Prostate gland (tissue), 2 donors: ENCODE results near the gene ANG. TPM values are rescaled to one million over a fixed set of nuclear protein-coding genes. Genes with fewer than 3 reads are reported as not detected.
"Not testable (repeated sequence)": the region's sequence is repeated elsewhere in the genome, so short reads cannot be mapped to it uniquely, and the experiment has no call there.

Experiments used
- DNase-seq: peaks from one replicate; pipeline ENCODE4 v3.0.0-alpha.2; 2019; ENCODE audit warnings: low spot score
- H3K27ac ChIP-seq, 2 donors: fragments of 200-600 bp; sonication (generic); 2 replicates each; pipeline ENCODE4 v1.5.1; 2017 to 2019
- H3K27me3 ChIP-seq: fragments of 200-600 bp; sonication (generic); replicated peaks from 2 replicates; pipeline ENCODE4 v1.5.1; 2019; ENCODE audit not compliant: insufficient read depth
- H3K36me3 ChIP-seq, 2 donors: fragments of 200-600 bp; sonication (generic); 1 replicate in 1 of 2; 2 replicates in 1 of 2; pipeline versions ENCODE4 v1.5.1 to v1.8.1; 2017 to 2019
- H3K4me1 ChIP-seq: fragments of 200-600 bp; sonication (generic); replicated peaks from 2 replicates; pipeline ENCODE4 v1.5.1; 2019
- H3K4me3 ChIP-seq, 2 donors: fragments of 200-600 bp; sonication (generic); 2 replicates each; pipeline ENCODE4 v1.5.1; 2017 to 2019
- H3K9me3 ChIP-seq: fragments of 200-600 bp; sonication (generic); 2 replicates; pipeline ENCODE4 v1.5.1; 2017
- POLR2A ChIP-seq: fragments of 450-650 bp; IDR thresholded peaks from one replicate; pipeline ENCODE4 v1.6.1; 2016; ENCODE audit warnings: antibody characterized with exemption, mild to moderate bottlenecking
- POLR2AphosphoS5 ChIP-seq: sonication (generic); formaldehyde crosslinking; IDR thresholded peaks from one replicate; pipeline ENCODE4 v1.6.1; 2017; ENCODE audit warnings: antibody characterized with exemption
- WGBS: methylation state at CpG from one replicate; pipeline ENCODE4 v1.1.5; 2018; 5-methylcytosine and 5-hydroxymethylcytosine counted together
- intact Hi-C: fragments of 100-400 bp; cut with DNase I; formaldehyde crosslinking; loops from one replicate; pipeline ENCODE4 v1.14.2; 2022
- total RNA-seq, 2 donors: library from RNA; depleted of rRNA; stranded (reverse); fragments of >200 nt; gene quantifications; one replicate each; pipeline ENCODE4 v1.1.0, GENCODE V29; 2016
- TF ChIP-seq, protein P1 (sequence below), 4 experiments: fragments of 200-600 bp in 2 of 4; fragments of 450-650 bp in 2 of 4; sonication (generic) in 2 of 4; IDR thresholded peaks; 1 replicate in 3 of 4; 2 replicates in 1 of 4; pipeline ENCODE4 v1.5.1; 2016 to 2019; ENCODE audit warnings: antibody characterized with exemption in 4 of 4, mild to moderate bottlenecking in 2 of 4, moderate library complexity in 2 of 4

Gene ANG
- total RNA-seq, 2 donors from 2014 or later = 58.6 to 78.2 TPM

- H3K9me3 ChIP-seq = no peaks in the 10 kb centered on the region
- no peaks in the 10 kb centered on the region for H3K27me3 ChIP-seq
- WGBS = 79% methylated on average over 2 of the region's 2 CpGs
- DNase-seq = no peak
- no peak for TF ChIP-seq POLR2AphosphoS5
- H3K36me3 ChIP-seq = no peaks in the 10 kb centered on the region
- no peak overlapping the region for H3K4me3 ChIP-seq
- no peak overlapping the region for H3K27ac ChIP-seq
- no peaks in the 10 kb centered on the region for H3K4me1 ChIP-seq
- intact Hi-C loops = no loop called here
These were observed 27.4 kb upstream of the ANG start for GRCh38 chr14:20661197-20661596.

DNA sequence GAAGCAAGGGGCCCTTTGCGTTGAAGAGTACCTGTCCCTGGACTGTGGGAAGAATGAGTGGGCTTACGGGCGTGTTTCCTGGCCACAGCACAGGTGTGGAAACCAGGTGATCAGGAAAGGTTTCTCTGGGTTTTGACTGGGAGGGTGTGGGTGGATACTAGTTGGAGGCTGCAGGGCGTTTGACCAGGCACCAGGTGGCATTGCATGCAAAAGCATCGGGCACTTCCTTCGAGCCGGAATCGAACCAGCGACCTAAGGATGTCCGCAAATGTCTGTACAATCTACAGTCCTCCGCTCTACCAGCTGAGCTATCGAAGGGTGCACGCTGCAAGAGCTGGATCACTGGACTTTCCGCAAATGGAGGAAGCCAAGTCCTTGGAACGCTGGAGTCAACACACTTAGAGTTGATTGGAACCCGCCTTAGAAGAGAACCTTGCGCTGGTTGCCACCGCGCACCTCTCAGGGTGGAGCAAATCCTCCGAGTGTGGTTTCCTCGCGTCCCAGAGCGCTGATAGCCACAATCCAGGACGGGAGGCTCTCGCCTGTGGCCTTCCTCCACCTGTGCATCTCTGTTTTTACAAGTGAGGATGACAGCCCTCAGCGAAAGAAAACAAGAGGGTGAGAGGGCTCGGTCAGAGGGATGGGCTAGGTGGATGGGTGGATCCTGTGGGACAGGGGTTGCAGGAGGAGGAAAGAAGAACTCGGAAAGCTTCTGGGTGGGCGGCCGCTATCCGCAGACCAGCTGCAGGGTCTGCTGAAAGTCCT, 25.4 kb upstream of the ANG start:
- Histone ChIP-seq H3K27me3 (no peaks in the 10 kb centered on the region), H3K27ac (no peak overlapping the region), H3K36me3 (no peaks in the 10 kb centered on the region), H3K9me3 (no peaks in the 10 kb centered on the region), H3K4me1 (no peaks in the 10 kb centered on the region), H3K4me3 (peak overlapping the region; percentile 1 to 18)
- intact Hi-C loops = no loop called here
- TF ChIP-seq POLR2AphosphoS5 = peak; percentile 10
- TF ChIP-seq POLR2A = no peak
- TF ChIP-seq, protein P1, sequence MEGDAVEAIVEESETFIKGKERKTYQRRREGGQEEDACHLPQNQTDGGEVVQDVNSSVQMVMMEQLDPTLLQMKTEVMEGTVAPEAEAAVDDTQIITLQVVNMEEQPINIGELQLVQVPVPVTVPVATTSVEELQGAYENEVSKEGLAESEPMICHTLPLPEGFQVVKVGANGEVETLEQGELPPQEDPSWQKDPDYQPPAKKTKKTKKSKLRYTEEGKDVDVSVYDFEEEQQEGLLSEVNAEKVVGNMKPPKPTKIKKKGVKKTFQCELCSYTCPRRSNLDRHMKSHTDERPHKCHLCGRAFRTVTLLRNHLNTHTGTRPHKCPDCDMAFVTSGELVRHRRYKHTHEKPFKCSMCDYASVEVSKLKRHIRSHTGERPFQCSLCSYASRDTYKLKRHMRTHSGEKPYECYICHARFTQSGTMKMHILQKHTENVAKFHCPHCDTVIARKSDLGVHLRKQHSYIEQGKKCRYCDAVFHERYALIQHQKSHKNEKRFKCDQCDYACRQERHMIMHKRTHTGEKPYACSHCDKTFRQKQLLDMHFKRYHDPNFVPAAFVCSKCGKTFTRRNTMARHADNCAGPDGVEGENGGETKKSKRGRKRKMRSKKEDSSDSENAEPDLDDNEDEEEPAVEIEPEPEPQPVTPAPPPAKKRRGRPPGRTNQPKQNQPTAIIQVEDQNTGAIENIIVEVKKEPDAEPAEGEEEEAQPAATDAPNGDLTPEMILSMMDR (IDR thresholded peaks at IDR 0.05) = peak in 3 of 4 experiments; percentile 54 to 73 (median 71)
- WGBS = 8% methylated on average over 31 of the region's 31 CpGs
- peak; percentile 48 for DNase-seq

DNA sequence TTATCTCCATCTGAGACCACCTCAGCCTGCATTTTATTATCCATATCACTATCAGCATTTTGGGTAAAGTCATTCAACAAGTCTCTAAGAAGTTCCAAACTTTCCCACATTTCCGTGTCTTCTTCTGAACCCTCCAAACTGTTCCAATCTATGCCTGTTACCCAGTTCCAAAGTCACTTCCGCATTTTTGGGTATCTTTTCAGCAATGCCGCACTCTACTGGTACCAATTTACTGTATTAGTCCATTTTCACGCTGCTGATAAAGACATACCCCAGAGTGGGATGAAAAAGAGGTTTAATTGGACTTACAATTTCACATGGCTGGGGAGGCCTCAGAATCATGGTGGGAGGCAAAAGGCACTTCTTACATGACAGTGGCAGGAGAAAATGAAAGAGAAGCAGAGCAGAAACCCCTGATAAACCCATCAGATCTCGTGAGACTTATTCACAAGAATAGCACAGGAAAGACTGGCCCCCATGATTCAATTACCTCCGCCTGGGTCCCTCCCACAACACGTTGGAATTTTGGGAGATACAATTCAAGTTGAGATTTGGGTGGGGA, 22.1 kb upstream of the ANG start:
- 84% methylated on average over 7 of the region's 7 CpGs for WGBS
- intact Hi-C loops, DNase-seq, H3K27me3 ChIP-seq, H3K9me3 ChIP-seq, H3K4me1 ChIP-seq, H3K36me3 ChIP-seq, H3K4me3 ChIP-seq, H3K27ac ChIP-seq: not testable (repeated sequence)

DNA sequence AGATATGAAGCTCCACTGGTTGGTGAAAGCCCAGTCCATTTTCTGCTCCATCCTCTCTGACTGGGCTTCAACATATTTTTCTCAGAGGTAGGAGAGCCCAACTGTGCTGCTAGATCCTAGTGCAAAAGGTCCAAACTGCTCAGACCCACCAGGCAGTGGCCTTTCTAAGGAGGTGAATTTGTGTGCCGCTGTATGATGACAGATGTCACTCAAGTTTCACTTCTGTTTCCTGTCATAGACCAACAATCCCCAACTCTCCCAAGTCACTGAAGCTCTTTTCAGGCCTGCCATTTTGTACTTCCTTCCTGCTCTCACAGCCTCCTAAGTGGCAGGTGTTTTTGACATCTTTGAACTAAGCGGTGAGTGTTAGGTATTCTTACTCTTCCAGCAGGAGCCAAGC, 20.6 kb upstream of the ANG start:
- no peaks in the 10 kb centered on the region for H3K4me1 ChIP-seq
- no peak for DNase-seq
- TF ChIP-seq POLR2A = no peak
- no peak for TF ChIP-seq POLR2AphosphoS5
- TF ChIP-seq, protein P1 (IDR thresholded peaks at IDR 0.05) = no peak
- H3K9me3 ChIP-seq = no peaks in the 10 kb centered on the region
- no peak overlapping the region for H3K4me3 ChIP-seq
- H3K36me3 ChIP-seq = no peaks in the 10 kb centered on the region
- 80% methylated on average over 2 of the region's 2 CpGs for WGBS
- intact Hi-C loops = no loop called here
- H3K27ac ChIP-seq = no peak overlapping the region
- H3K27me3 ChIP-seq = no peaks in the 10 kb centered on the region

GRCh38 chr14:20668969-20669368, 19.6 kb upstream of the ANG start:
- Histone ChIP-seq H3K9me3 (no peaks in the 10 kb centered on the region), H3K27me3 (no peaks in the 10 kb centered on the region), H3K27ac (no peak overlapping the region), H3K4me1 (no peaks in the 10 kb centered on the region), H3K36me3 (no peaks in the 10 kb centered on the region), H3K4me3 (no peak overlapping the region)
- WGBS = 81% methylated on average over 2 of the region's 2 CpGs
- no peak for TF ChIP-seq POLR2AphosphoS5
- no peak for TF ChIP-seq POLR2A
- TF ChIP-seq, protein P1 (IDR thresholded peaks at IDR 0.05) = no peak
- no peak for DNase-seq
- intact Hi-C loops = no loop called here
